ENCODE data around the gene CCNK. TPM values are rescaled to one million over a fixed set of nuclear protein-coding genes. Genes with fewer than 3 reads are reported as not detected.

CCNK gene
- total RNA-seq, 3 donors from 2014 or later = 23.0 to 29.0 (median 23.9) TPM

DNA sequence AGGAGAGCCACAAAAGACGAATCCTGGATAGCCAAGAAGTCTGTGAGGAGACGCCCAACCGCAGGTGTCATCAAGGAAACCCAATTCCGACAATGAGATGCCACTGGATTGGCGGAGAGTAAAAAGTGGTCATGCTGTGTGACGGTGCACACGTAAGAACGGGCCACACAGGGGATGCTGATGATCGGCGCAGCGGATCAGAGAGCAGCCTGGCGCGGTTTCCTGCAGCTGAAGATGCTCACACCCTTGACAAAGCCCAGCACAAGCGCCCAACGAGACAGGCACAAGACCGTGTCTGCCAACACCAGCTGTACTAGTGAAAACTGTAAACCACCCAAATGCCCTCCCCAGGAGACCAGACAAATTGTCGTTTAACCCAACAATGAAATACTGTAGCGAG, 67.0 kb downstream of the CCNK start:
- H3K27ac ChIP-seq = no peak overlapping the region
- no peak for DNase-seq (ENCODE audit: low spot score in 2 of 2)
- no peaks in the 10 kb centered on the region for H3K9me3 ChIP-seq
- TF ChIP-seq POLR2A (IDR thresholded peaks at IDR 0.05) (no peak), POLR2AphosphoS5 (IDR thresholded peaks at IDR 0.05) (no peak)
- TF ChIP-seq, protein P1, sequence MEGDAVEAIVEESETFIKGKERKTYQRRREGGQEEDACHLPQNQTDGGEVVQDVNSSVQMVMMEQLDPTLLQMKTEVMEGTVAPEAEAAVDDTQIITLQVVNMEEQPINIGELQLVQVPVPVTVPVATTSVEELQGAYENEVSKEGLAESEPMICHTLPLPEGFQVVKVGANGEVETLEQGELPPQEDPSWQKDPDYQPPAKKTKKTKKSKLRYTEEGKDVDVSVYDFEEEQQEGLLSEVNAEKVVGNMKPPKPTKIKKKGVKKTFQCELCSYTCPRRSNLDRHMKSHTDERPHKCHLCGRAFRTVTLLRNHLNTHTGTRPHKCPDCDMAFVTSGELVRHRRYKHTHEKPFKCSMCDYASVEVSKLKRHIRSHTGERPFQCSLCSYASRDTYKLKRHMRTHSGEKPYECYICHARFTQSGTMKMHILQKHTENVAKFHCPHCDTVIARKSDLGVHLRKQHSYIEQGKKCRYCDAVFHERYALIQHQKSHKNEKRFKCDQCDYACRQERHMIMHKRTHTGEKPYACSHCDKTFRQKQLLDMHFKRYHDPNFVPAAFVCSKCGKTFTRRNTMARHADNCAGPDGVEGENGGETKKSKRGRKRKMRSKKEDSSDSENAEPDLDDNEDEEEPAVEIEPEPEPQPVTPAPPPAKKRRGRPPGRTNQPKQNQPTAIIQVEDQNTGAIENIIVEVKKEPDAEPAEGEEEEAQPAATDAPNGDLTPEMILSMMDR (IDR thresholded peaks at IDR 0.05) = no peak
- H3K4me1 ChIP-seq = peaks cover 4 to 11% of the 10 kb centered on the region in 2 donors
- H3K36me3 ChIP-seq = no peaks in the 10 kb centered on the region
- intact Hi-C loops (cut with DNase I; ENCODE audit: low total_unique reads) = no loop called here
- no peaks in the 10 kb centered on the region for H3K27me3 ChIP-seq
- H3K4me3 ChIP-seq = no peak overlapping the region

DNA sequence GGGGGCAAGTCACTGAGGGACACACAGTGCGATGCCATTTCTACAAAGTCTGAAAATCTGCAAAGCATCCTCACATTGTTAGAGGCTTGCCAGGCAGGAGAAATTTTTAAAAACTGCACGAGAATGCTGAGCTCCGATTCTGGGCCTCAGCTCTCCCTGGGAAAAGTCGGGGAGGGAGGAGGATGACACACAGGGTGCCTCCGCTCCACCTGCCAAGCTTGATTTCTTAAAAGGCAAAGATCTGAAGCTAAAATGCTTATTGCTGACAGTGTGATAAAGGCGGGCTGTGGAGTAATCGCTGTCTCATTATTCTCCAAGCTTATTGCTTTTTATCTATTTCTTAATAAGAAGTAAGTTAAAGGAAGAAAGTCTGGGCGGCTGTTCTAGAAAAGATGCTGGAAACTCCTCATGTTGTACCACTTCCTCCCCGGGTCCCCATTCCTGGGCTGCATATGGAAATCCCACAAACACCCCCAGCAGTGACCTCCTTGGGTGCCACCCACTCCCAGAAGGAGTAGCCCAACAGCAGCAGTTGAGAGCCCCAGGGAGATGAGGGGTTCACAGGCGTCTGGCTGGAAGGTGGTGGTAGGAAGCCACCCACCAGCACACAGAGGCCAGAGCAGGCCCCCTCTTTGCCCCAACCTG, 67.8 kb downstream of the CCNK start:
- intact Hi-C loops (cut with DNase I; ENCODE audit: low total_unique reads) = no loop called here
- TF ChIP-seq POLR2AphosphoS5 (IDR thresholded peaks at IDR 0.05) (no peak), POLR2A (IDR thresholded peaks at IDR 0.05) (no peak)
- TF ChIP-seq, protein P1 (IDR thresholded peaks at IDR 0.05) = no peak
- no peak overlapping the region for H3K27ac ChIP-seq

DNA sequence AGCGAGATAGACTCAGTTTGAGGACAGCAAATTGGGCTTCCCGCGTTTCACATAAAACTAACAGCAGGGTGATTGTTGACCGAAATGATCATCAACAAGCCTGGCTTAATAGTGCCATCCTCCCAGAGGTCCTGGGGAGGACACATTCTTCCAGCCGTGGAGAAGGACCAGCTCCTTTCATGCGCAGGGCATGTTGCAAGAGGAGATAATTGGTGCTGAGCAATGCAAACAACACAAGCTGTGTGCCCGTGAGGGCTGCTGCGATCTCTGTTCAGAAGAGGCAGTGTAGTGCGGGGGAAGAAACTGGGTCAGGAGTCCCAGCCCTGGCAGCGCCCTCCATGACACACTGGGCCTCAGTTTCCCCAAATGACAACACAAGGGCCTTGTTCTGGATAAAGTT, 68.5 kb downstream of the CCNK start:
- H3K27ac ChIP-seq = no peak overlapping the region
- intact Hi-C loops (cut with DNase I; ENCODE audit: low total_unique reads) = no loop called here

More for the DNA sequence above, 67.8 kb downstream of the CCNK start:
- no peak overlapping the region for H3K4me3 ChIP-seq
- H3K27me3 ChIP-seq = no peaks in the 10 kb centered on the region
- H3K36me3 ChIP-seq = no peaks in the 10 kb centered on the region
- H3K4me1 ChIP-seq = peaks cover 4 to 17% of the 10 kb centered on the region in 2 donors
- no peak for DNase-seq (ENCODE audit: low spot score in 2 of 2)
- no peaks in the 10 kb centered on the region for H3K9me3 ChIP-seq

DNA sequence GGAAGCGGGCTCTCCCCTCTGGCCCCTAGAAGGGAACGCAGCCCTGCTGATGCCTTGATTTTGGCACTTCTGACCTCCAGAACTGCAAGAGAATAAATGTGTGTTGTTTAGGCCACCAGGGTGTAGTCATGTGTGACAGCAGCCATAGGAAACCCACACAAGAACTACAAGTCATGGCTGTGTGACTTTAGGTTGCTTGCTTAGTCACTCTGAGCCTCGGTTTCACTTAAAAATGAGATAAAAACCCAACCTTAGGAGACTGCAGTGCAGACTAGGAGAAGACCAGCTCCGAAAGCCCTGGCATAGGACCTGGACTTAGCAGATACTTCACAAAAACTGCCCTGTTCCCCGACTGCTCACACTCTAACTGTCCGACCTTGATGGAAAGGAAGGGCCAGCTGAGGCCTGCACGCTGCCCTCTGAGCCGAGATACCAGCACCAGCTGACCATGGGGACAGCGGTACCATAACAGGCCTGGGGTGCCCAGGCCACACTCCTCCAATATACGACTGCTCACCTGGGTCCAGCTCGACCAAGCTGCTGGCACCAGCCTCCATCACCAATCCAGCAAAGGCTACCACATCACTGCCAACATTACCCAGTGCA, 69.3 kb downstream of the CCNK start:
- Histone ChIP-seq H3K27ac (no peak overlapping the region), H3K4me3 (no peak overlapping the region), H3K27me3 (no peaks in the 10 kb centered on the region), H3K4me1 (peaks cover 4 to 32% of the 10 kb centered on the region in 2 donors), H3K36me3 (no peaks in the 10 kb centered on the region), H3K9me3 (no peaks in the 10 kb centered on the region)
- no peak for TF ChIP-seq POLR2AphosphoS5 (IDR thresholded peaks at IDR 0.05)
- TF ChIP-seq, protein P1 (IDR thresholded peaks at IDR 0.05) = no peak
- no peak for TF ChIP-seq POLR2A (IDR thresholded peaks at IDR 0.05)
- intact Hi-C loops (cut with DNase I; ENCODE audit: low total_unique reads) = no loop called here
- no peak for DNase-seq (ENCODE audit: low spot score in 2 of 2)

More for the DNA sequence above, 68.5 kb downstream of the CCNK start:
- no peaks in the 10 kb centered on the region for H3K9me3 ChIP-seq
- TF ChIP-seq POLR2A (IDR thresholded peaks at IDR 0.05) (no peak), POLR2AphosphoS5 (IDR thresholded peaks at IDR 0.05) (no peak)
- TF ChIP-seq, protein P1 (IDR thresholded peaks at IDR 0.05) = no peak
- H3K36me3 ChIP-seq = no peaks in the 10 kb centered on the region
- no peak for DNase-seq (ENCODE audit: low spot score in 2 of 2)
- no peak overlapping the region for H3K4me3 ChIP-seq
- no peaks in the 10 kb centered on the region for H3K27me3 ChIP-seq
- peaks cover 4 to 23% of the 10 kb centered on the region in 2 donors for H3K4me1 ChIP-seq
